AG10803 (cell line): ENCODE results near the gene MPHOSPH6.
"Not testable (repeated sequence)": the region's sequence is repeated elsewhere in the genome, so short reads cannot be mapped to it uniquely, and the experiment has no call there.

Experiments
- DNase-seq: peaks from one replicate; pipeline ENCODE4 v3.0.0; 2010; ENCODE audit warnings: low read depth
- H3K4me3 ChIP-seq: 2 replicates; pipeline ENCODE4 v1.5.1; 2011; ENCODE audit warnings: mild to moderate bottlenecking, low read length, control low read depth
- CTCF ChIP-seq: conservative IDR thresholded peaks from 2 replicates; pipeline ENCODE4 v1.5.1; 2011; ENCODE audit warnings: mild to moderate bottlenecking, low read length, control low read depth, inconsistent platforms

Gene MPHOSPH6

GRCh38 chr16:82169861-82170845 is at the start of gene MPHOSPH6:
Gene MPHOSPH6, minus strand, starts transcription at chr16:82170224. Its CDS starts 49 bp downstream, at chr16:82170175.
- TF ChIP-seq CTCF, result no peak

GRCh38 chr16:82219298-82219697 is 49.3 kb upstream of the MPHOSPH6 start:
- no peak for TF ChIP-seq CTCF
- H3K4me3 ChIP-seq, result no peak overlapping the region
- DNase-seq, result no peak

More at GRCh38 chr16:82169861-82170845, at the start of gene MPHOSPH6:
- H3K4me3 ChIP-seq, result peak within 1 kb of the TSS; percentile 79
- DNase-seq, result peak; percentile 90

GRCh38 chr16:82209314-82209713 is 39.3 kb upstream of the MPHOSPH6 start:
- DNase-seq, H3K4me3 ChIP-seq: not testable (repeated sequence)

- TF ChIP-seq CTCF, result no peak
- no peak for DNase-seq
- no peak overlapping the region for H3K4me3 ChIP-seq
These were observed 33.2 kb upstream of the MPHOSPH6 start for GRCh38 chr16:82203198-82203597.

- no peak overlapping the region for H3K4me3 ChIP-seq
- no peak for TF ChIP-seq CTCF
- DNase-seq, result no peak
These were observed 31.9 kb upstream of the MPHOSPH6 start for GRCh38 chr16:82201926-82202325.

- no peak overlapping the region for H3K4me3 ChIP-seq
- no peak for TF ChIP-seq CTCF
- DNase-seq, result no peak
These were observed 31.3 kb upstream of the MPHOSPH6 start for GRCh38 chr16:82201351-82201750.

- no peak for DNase-seq
- no peak for TF ChIP-seq CTCF
These were observed 29.2 kb upstream of the MPHOSPH6 start for GRCh38 chr16:82199209-82199608.

More at GRCh38 chr16:82199209-82199608, 29.2 kb upstream of the MPHOSPH6 start:
- H3K4me3 ChIP-seq, result no peak overlapping the region
